Stimulated activated naive CD8-positive, alpha-beta T cell treated with anti-CD3 and anti-CD28 coated beads, Interleukin-15, Interleukin-2, amounts not matched to agents 100 U/mL and 50 U/mL, for 24 hours (primary cell): ENCODE measurements around the gene ADAP2.
"Not testable (repeated sequence)": the region's sequence is repeated elsewhere in the genome, so short reads cannot be mapped to it uniquely, and the experiment has no call there.

ENCODE experiments used
- ATAC-seq: fragments of 150-1000 bp; cut with Tn5 transposase; one replicate; pipeline ENCODE4 v1.10.0; 2021
- DNase-seq: peaks from one replicate; pipeline ENCODE4 v3.0.0; 2021

The ADAP2 gene

DNA sequence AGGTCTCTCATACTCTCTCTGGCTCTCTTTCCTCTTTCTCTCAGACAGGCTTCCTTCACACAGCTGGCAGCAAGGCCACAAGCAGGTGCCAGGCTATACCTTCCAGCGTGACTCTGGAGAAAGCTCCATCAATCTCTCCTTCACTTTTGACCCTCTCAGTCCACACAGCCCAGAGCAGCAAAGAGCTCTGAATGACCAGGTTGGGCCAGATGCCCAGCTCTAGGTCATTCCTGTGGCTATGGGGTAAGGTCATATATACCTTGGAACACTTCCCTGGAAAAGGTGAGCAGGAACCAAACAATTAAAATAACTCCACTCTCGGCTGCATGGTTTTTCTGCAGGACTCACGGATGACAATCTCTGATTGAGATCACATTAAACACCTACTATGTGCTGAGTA is 8.8 kb downstream of the ADAP2 start:
- no peak for ATAC-seq
- no peak for DNase-seq

GRCh38 chr17:30931582-30931981 is 9.8 kb downstream of the ADAP2 start:
- DNase-seq, ATAC-seq: not testable (repeated sequence)

DNA sequence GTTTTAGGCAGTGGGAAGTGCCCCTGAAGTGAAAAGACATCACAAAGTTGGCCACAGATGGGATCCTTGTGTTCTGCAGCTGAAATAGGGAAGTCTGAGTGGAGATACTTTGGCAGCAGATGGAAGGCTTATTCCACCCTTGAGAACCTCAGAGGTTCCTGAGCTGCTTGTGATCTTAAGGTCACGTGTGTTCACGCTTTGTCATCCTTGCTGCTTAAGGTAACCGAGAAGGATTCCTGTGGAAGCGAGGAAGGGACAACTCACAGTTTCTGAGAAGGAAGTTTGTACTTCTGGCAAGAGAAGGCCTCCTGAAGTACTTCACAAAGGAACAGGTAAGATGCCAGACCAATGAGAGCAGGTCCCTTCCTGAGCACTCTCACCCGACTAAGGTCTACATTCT is 12.2 kb downstream of the ADAP2 start:
- DNase-seq (no peak), ATAC-seq (no peak)

DNA sequence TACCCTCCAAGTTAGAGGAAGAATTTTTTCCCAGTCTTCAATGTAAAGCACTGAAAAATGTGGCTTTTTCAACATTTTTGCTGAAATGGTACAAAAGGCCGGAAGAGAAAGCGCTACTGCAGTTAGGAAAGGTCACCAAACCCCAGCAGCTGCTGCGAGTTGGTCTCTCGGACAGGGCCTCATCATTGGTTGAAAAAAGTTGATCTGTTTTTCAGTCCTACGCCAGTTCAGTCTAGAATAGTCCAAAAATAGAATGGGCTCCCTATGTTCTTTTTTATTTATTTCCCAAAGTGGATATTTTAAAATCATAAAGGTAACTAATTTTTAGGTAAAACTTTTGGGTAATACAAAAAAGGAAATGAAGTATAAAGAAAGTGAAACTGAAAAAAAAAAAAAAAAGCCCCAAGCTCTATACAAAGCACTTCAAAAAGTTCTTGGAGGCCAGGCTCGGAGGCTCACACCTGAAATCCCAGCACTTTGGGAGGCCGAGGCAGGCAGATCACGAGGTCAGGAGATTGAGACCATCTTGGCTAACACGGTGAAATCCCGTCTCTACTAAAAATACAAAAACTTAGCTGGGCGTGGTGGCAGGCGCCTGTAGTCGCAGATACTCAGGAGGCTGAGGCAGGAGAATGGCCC is 17.4 kb downstream of the ADAP2 start:
- DNase-seq, result no peak
- ATAC-seq, result no peak

GRCh38 chr17:30942308-30943079 is 20.7 kb downstream of the ADAP2 start:
- DNase-seq, result no peak
- no peak for ATAC-seq

- ATAC-seq (no peak), DNase-seq (no peak)
These were observed 26.1 kb downstream of the ADAP2 start for GRCh38 chr17:30947796-30948195.

- ATAC-seq, result no peak
- DNase-seq, result no peak
These were observed 28.4 kb downstream of the ADAP2 start for GRCh38 chr17:30950189-30950588.

DNA sequence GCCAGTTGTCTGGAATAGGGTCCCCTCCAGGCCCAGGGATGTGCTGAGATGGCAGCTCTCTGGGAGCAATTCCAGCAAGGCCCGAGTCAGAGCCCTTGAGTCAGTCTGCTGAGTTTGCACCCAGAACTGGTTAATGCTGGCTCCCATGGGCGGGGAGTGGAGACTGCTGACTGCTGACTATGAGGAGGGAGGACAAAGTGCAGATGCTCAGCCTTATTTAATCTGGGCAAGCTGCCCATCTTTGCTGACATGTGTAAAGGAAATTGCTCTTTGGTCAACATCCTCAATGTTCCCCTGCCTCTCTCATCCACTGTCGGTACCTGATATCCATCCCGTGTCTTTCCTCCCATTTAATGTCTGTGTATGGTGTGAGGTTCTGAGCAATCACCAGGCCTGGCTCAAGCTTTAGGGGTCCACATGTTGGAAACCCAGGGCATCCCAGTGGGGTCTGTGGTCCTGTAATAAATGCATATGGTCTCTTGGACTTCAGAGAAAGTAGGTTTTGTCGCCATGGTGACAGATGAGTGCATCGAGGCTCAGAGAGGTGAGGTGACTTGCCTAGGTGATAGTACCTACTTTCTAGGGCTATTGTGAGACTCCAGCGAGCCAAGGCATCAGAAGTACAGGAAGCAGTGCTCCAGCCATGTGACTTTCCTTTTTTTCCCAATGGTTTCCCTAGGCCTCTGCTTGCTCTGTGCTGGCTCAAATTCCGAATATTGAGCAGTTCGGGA is 29.1 kb downstream of the ADAP2 start:
- no peak for DNase-seq
- ATAC-seq, result no peak

DNA sequence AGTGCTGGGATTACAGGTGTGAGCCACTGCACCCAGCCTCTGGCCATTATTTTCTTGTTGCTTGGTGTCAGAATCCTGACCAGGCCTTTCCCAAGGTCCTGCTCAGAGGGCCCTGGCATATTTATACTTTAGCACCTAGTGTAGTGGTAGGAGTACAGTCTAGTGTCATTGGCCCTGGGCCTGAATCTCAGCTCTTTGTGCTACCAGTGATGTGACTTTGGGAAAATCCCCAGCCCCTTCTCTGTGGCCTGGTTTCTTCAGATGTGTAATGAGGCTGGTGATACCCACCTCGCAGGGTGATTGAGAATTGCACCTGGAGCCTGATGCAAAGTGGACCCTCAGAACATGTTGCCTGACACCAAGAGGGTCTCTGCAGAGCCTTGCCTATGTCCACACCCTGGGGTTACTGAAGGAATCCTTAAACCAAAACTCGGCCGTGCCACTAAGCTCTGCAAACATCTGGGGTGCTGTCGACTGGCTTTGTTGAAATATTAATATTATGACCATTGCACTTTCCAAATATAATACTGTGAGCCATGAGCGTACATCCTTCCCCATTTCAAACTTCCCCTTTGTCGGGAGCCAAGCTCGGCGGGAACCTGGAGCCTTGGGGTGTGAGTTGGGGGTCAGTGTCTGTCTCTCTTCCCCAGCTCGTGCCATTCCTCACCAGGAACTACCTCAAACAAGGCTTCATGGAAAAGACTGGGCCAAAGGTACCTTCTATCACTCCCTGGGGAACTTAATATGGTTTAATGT is 31.1 kb downstream of the ADAP2 start:
- DNase-seq (no peak), ATAC-seq (no peak)

GRCh38 chr17:30954046-30954830 is 32.5 kb downstream of the ADAP2 start:
- no peak for DNase-seq
- no peak for ATAC-seq

DNA sequence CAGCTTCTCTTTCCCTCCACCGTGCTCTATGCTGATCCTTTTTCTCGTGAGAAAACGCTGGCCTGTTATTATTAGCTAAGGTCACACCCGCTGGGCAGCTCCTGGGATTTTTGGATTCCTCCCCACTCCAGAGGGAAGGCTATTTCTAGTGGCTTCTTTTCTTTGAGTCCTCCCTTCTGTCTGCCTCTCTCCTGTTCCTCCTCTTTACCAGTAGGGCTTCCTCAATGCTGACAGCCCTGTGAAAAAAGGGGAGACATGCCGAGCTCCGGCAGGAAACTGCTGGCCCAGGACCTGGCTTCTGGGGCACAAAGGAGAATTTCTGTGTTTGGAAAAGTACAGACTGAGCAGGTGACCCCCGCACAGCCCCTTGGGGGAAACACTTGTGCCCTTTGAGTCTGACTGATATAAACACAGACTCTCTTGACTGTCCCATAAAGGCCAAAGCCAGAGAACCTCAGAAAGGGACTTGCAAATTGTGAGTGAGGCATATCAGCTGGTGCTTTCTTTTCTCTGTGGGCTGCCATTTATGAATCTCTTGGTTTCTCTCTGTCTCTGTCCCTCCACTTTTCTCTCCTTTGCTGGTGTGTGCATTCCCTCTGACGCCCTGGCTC is 35.1 kb downstream of the ADAP2 start:
- no peak for ATAC-seq
- no peak for DNase-seq

- DNase-seq, result no peak
- no peak for ATAC-seq
These were observed 36.0 kb downstream of the ADAP2 start for GRCh38 chr17:30957741-30958140.

DNA sequence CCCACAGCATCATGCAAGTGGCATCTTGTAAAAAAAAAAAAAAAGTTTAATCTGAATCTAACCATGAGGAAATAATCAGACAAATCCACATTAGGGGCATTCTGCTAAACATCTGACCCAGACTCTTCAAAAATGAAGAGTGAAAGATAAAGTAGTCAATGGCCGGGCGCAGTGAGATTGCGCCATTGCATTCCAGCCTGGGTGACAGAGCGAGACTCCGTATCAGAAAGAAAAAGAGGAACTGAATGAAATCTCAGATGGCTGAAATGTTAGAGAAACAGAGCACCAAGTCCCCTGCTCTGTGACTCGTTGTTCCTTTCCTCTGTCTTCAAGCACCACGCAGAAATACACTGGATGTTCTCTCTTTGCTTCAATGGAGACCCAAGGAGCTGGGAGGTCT is 36.4 kb downstream of the ADAP2 start:
- no peak for ATAC-seq
- no peak for DNase-seq

DNA sequence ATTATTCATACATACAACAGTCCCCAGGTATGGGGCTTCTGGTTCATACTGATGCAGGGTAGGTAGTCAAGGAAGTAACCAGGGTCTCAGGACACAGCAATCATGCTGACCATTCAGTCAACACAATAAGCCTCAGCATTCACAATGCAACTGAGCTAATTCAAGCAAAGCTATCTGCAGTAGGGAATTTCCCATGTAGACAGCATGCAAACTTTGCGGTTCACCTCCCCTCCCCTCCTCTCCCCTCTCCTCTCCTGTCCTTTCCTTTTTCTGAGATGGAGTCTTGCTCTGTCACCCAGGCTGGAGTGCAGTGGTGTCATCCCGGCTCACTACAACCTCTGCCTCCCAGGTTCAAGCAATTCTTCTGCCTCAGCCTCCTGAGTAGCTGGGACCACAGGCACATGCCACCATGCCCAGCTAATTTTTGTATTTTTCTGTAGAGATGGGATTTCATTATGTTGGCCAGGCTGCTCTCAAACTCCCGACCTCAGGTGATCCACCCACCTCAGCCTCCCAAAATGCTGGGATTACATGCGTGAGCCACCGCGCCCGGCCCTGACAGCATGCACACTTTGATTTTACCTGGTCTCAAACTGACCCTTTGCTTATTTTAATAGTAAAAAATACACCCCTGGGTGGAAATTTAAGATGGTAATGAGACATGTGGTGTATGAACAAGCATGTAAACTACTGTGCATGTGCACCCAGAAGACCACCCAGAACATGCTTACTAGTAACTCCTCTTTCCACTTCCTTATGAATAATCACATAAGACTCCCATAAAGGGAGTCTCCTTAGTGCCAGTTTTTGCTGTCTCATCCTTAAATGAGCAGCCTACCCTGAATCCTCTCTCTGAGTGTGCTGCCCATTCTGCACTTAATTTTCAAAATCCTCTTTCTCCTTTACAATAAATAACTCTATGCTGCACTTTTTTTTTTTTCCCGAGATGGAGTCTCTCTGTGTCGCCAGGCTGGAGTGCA is 39.8 kb downstream of the ADAP2 start:
- no peak for DNase-seq

GRCh38 chr17:30964312-30964711 is 42.6 kb downstream of the ADAP2 start:
- not testable (repeated sequence) for DNase-seq, ATAC-seq

More for the DNA sequence above, 39.8 kb downstream of the ADAP2 start:
- peak; percentile 57 for ATAC-seq

DNA sequence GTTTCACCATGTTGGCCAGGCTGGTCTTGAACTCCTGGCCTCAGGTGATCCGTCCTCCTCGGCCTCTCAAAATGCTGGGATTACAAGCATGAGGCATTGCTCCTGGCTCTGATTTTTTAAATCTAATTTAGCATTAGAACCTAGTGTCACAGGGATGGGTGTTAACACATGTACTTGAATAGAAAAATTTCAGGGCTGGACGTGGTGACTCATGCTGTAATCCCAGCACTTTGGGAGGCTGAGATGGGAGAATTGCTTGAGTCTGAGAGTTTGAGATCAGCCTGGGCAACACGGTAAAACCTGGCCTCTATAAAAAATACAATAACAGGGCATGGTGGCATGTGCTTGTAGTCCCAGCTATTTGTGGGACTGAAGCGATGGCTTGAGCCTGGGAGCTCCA is 43.1 kb downstream of the ADAP2 start:
- DNase-seq (no peak), ATAC-seq (no peak)

DNA sequence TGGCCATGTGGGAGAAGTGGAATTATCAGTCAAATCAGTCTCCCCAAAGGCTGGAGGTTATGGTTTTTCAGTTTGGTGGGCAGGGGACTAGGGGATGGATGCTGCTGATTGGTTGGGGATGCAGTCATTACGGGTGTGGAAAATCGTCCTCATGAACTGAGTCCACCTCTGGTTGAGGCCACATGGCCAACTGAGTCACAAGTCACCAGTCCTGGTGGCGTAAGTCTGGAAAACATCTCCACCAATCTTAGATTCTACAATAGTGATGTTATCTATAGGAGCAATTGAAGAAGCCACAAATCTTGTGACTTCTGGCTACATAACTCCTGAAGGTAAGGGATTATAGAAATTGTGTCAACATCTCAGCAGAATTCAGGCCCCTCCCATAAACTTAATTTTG is 43.9 kb downstream of the ADAP2 start:
- ATAC-seq (peak; percentile 8), DNase-seq (no peak)

GRCh38 chr17:30967911-30968310 is 46.2 kb downstream of the ADAP2 start:
- ATAC-seq, DNase-seq: not testable (repeated sequence)

- DNase-seq (peak; percentile 24), ATAC-seq (no peak)
These were observed 48.5 kb downstream of the ADAP2 start for GRCh38 chr17:30969989-30970830.
